ENCODE measurements around the gene EIPR1.

Gene EIPR1

DNA sequence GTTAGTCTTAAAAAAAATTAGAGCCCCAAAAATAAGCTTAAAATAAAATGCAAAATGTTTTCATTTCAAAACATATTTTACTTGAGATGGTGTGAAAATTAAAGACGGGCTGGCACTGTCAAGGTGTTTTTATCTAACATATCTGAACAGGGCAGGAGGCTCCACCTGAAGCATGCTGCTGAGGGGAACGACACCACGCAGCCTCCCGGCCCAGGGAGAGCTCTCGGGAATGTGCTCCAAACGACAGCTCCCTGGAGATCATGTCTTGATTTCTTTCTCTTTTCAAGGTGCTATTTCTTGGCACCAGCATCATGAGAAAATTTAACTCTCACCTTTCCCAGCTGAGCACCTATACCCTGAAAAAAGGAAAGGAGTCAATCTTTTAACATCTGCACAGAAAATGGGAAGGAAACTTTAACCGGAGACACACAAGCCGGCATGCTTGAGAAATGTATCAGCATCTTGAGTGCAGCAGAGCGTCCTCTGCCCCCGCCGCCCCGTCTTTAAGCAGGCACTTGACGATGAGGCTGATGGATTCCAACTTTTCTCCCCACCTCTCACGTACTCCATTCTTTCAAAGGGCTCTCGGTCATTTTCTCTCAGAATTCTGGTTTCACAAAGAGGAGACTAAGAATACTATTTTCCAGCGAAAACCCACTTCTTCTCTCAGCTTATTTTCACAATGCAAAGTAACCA, 56.6 kb downstream of the EIPR1 start:
- no peaks in the 10 kb centered on the region for H3K9me2 ChIP-seq (replicated peaks; ENCODE audit: insufficient read depth, low read length)

GRCh38 chr2:3319745-3320566, 57.7 kb downstream of the EIPR1 start:
- Histone ChIP-seq H3K79me2 (ENCODE audit: insufficient read depth, low read length) (peaks cover 6% of the 10 kb centered on the region; the same call in 1 of the 2 replicates), H3K4me2 (ENCODE audit: low read depth, low read length, poor library complexity, severe bottlenecking) (no peak overlapping the region), H3K36me3 (ENCODE audit: low read length) (no peaks in the 10 kb centered on the region), H3K4me3 (ENCODE audit: insufficient read depth, low read length, poor library complexity, severe bottlenecking) (no peak overlapping the region), H3K9ac (ENCODE audit: low read length) (no peak overlapping the region), H3K9me3 (ENCODE audit: insufficient read depth, low read length) (no peaks in the 10 kb centered on the region), H3K27me3 (ENCODE audit: low read length) (no peaks in the 10 kb centered on the region), H2AFZ (ENCODE audit: low read depth, low read length, severe bottlenecking) (no peak overlapping the region), H3F3A (ENCODE audit: insufficient read depth) (no peaks in the 10 kb centered on the region), H3K27ac (ENCODE audit: low read depth, low read length) (no peak overlapping the region), H4K20me1 (ENCODE audit: low read depth, low read length) (no peaks in the 10 kb centered on the region), H3K9me2 (replicated peaks; ENCODE audit: insufficient read depth, low read length) (no peaks in the 10 kb centered on the region)
- no peak for TF ChIP-seq CTCF (IDR thresholded peaks at IDR 0.05; ENCODE audit: insufficient read depth, low read length, poor library complexity, severe bottlenecking)
- TF ChIP-seq EZH2phosphoT487 (conservative IDR thresholded peaks at IDR 0.05; ENCODE audit: low read length): no peak

More for the DNA sequence above, 56.6 kb downstream of the EIPR1 start:
- H4K20me1 ChIP-seq (ENCODE audit: low read depth, low read length): no peaks in the 10 kb centered on the region
- TF ChIP-seq EZH2phosphoT487 (conservative IDR thresholded peaks at IDR 0.05; ENCODE audit: low read length) (no peak), CTCF (IDR thresholded peaks at IDR 0.05; ENCODE audit: insufficient read depth, low read length, poor library complexity, severe bottlenecking) (no peak)
- no peaks in the 10 kb centered on the region for H3K36me3 ChIP-seq (ENCODE audit: low read length)
- no peak overlapping the region for H2AFZ ChIP-seq (ENCODE audit: low read depth, low read length, severe bottlenecking)
- H3K79me2 ChIP-seq (ENCODE audit: insufficient read depth, low read length): peaks cover 6% of the 10 kb centered on the region; the same call in 1 of the 2 replicates
- no peaks in the 10 kb centered on the region for H3F3A ChIP-seq (ENCODE audit: insufficient read depth)
- H3K27me3 ChIP-seq (ENCODE audit: low read length): no peaks in the 10 kb centered on the region
- no peak overlapping the region for H3K4me3 ChIP-seq (ENCODE audit: insufficient read depth, low read length, poor library complexity, severe bottlenecking)
- no peak overlapping the region for H3K9ac ChIP-seq (ENCODE audit: low read length)
- H3K27ac ChIP-seq (ENCODE audit: low read depth, low read length): no peak overlapping the region
- no peaks in the 10 kb centered on the region for H3K9me3 ChIP-seq (ENCODE audit: insufficient read depth, low read length)
- no peak overlapping the region for H3K4me2 ChIP-seq (ENCODE audit: low read depth, low read length, poor library complexity, severe bottlenecking)

- Histone ChIP-seq H3K9me2 (replicated peaks; ENCODE audit: insufficient read depth, low read length) (no peaks in the 10 kb centered on the region), H3K9ac (ENCODE audit: low read length) (no peak overlapping the region), H3K27me3 (ENCODE audit: low read length) (no peaks in the 10 kb centered on the region), H4K20me1 (ENCODE audit: low read depth, low read length) (no peaks in the 10 kb centered on the region), H2AFZ (ENCODE audit: low read depth, low read length, severe bottlenecking) (no peak overlapping the region), H3K4me2 (ENCODE audit: low read depth, low read length, poor library complexity, severe bottlenecking) (no peak overlapping the region), H3K4me3 (ENCODE audit: insufficient read depth, low read length, poor library complexity, severe bottlenecking) (no peak overlapping the region), H3K36me3 (ENCODE audit: low read length) (no peaks in the 10 kb centered on the region), H3F3A (ENCODE audit: insufficient read depth) (no peaks in the 10 kb centered on the region), H3K79me2 (ENCODE audit: insufficient read depth, low read length) (peaks cover 6% of the 10 kb centered on the region; the same call in 1 of the 2 replicates), H3K27ac (ENCODE audit: low read depth, low read length) (no peak overlapping the region), H3K9me3 (ENCODE audit: insufficient read depth, low read length) (no peaks in the 10 kb centered on the region)
- no peak for TF ChIP-seq EZH2phosphoT487 (conservative IDR thresholded peaks at IDR 0.05; ENCODE audit: low read length)
- no peak for TF ChIP-seq CTCF (IDR thresholded peaks at IDR 0.05; ENCODE audit: insufficient read depth, low read length, poor library complexity, severe bottlenecking)
These were observed 58.5 kb downstream of the EIPR1 start for GRCh38 chr2:3319134-3319533.
